Measurements from ENCODE around the gene TEX14.

TEX14 gene

GRCh38 chr17:58706351-58707140 is 14.7 kb upstream of the TEX14 start:
- Histone ChIP-seq H3K36me3 (ENCODE audit: control insufficient read depth, insufficient read depth, low read length) (peaks cover 6% of the 10 kb centered on the region), H3K4me3 (ENCODE audit: insufficient read depth, low read depth, low read length, poor library complexity, severe bottlenecking) (no peak overlapping the region), H3K27ac (ENCODE audit: insufficient read depth, low read length, poor library complexity, severe bottlenecking) (no peak overlapping the region), H3K27me3 (replicated peaks; ENCODE audit: control insufficient read depth, insufficient read depth, low read length, poor library complexity, severe bottlenecking) (no peaks in the 10 kb centered on the region), H3K4me1 (ENCODE audit: control insufficient read depth, insufficient read depth, low read length, poor library complexity, severe bottlenecking) (no peaks in the 10 kb centered on the region), H3K9me3 (ENCODE audit: control insufficient read depth, low read length) (no peaks in the 10 kb centered on the region)
- no peak for DNase-seq

GRCh38 chr17:58703916-58704286 is 12.1 kb upstream of the TEX14 start:
- no peak overlapping the region for H3K27ac ChIP-seq (ENCODE audit: insufficient read depth, low read length, poor library complexity, severe bottlenecking)

GRCh38 chr17:58703137-58703915 is 11.5 kb upstream of the TEX14 start:
- H3K36me3 ChIP-seq (ENCODE audit: control insufficient read depth, insufficient read depth, low read length), result peaks cover 4% of the 10 kb centered on the region
- H3K27me3 ChIP-seq (replicated peaks; ENCODE audit: control insufficient read depth, insufficient read depth, low read length, poor library complexity, severe bottlenecking), result no peaks in the 10 kb centered on the region
- H3K4me3 ChIP-seq (ENCODE audit: insufficient read depth, low read depth, low read length, poor library complexity, severe bottlenecking), result no peak overlapping the region
- H3K4me1 ChIP-seq (ENCODE audit: control insufficient read depth, insufficient read depth, low read length, poor library complexity, severe bottlenecking), result no peaks in the 10 kb centered on the region
- no peak for DNase-seq
- no peaks in the 10 kb centered on the region for H3K9me3 ChIP-seq (ENCODE audit: control insufficient read depth, low read length)
- no peak overlapping the region for H3K27ac ChIP-seq (ENCODE audit: insufficient read depth, low read length, poor library complexity, severe bottlenecking)

More at GRCh38 chr17:58703916-58704286, 12.1 kb upstream of the TEX14 start:
- Histone ChIP-seq H3K27me3 (replicated peaks; ENCODE audit: control insufficient read depth, insufficient read depth, low read length, poor library complexity, severe bottlenecking) (no peaks in the 10 kb centered on the region), H3K9me3 (ENCODE audit: control insufficient read depth, low read length) (no peaks in the 10 kb centered on the region), H3K4me3 (ENCODE audit: insufficient read depth, low read depth, low read length, poor library complexity, severe bottlenecking) (no peak overlapping the region), H3K36me3 (ENCODE audit: control insufficient read depth, insufficient read depth, low read length) (peaks cover 4% of the 10 kb centered on the region), H3K4me1 (ENCODE audit: control insufficient read depth, insufficient read depth, low read length, poor library complexity, severe bottlenecking) (no peaks in the 10 kb centered on the region)
- no peak for DNase-seq

DNA sequence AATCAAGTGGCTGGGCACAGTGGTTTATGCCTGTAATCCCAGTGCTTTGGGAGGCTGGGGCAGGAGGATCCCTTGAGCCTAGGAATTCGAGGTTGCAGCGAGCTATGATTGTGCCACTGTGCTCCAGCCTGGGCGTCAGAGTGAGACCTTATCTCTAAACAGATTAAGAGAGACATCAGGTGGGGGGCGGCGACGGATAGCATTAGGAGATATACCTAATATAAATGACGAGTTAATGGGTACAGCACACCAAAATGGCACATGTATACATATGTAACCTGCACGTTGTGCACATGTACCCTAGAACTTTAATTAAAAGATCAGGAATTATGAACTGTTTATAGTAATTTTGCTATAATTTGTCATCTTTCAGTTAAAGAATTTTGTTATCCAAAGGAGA is 10.9 kb upstream of the TEX14 start:
- H3K27me3 ChIP-seq (replicated peaks; ENCODE audit: control insufficient read depth, insufficient read depth, low read length, poor library complexity, severe bottlenecking), result no peaks in the 10 kb centered on the region
- H3K4me3 ChIP-seq (ENCODE audit: insufficient read depth, low read depth, low read length, poor library complexity, severe bottlenecking), result no peak overlapping the region
- no peak overlapping the region for H3K27ac ChIP-seq (ENCODE audit: insufficient read depth, low read length, poor library complexity, severe bottlenecking)
- no peaks in the 10 kb centered on the region for H3K4me1 ChIP-seq (ENCODE audit: control insufficient read depth, insufficient read depth, low read length, poor library complexity, severe bottlenecking)
- no peaks in the 10 kb centered on the region for H3K9me3 ChIP-seq (ENCODE audit: control insufficient read depth, low read length)
- peaks cover 4% of the 10 kb centered on the region for H3K36me3 ChIP-seq (ENCODE audit: control insufficient read depth, insufficient read depth, low read length)
- DNase-seq, result no peak

GRCh38 chr17:58702045-58702476 is 10.2 kb upstream of the TEX14 start:
- no peaks in the 10 kb centered on the region for H3K27me3 ChIP-seq (replicated peaks; ENCODE audit: control insufficient read depth, insufficient read depth, low read length, poor library complexity, severe bottlenecking)
- no peak overlapping the region for H3K27ac ChIP-seq (ENCODE audit: insufficient read depth, low read length, poor library complexity, severe bottlenecking)
- peaks cover 4% of the 10 kb centered on the region for H3K36me3 ChIP-seq (ENCODE audit: control insufficient read depth, insufficient read depth, low read length)
- no peaks in the 10 kb centered on the region for H3K4me1 ChIP-seq (ENCODE audit: control insufficient read depth, insufficient read depth, low read length, poor library complexity, severe bottlenecking)
- no peak overlapping the region for H3K4me3 ChIP-seq (ENCODE audit: insufficient read depth, low read depth, low read length, poor library complexity, severe bottlenecking)
- no peaks in the 10 kb centered on the region for H3K9me3 ChIP-seq (ENCODE audit: control insufficient read depth, low read length)
- DNase-seq, result no peak

GRCh38 chr17:58699771-58700170 is 7.9 kb upstream of the TEX14 start:
- H3K9me3 ChIP-seq (ENCODE audit: control insufficient read depth, low read length), result no peaks in the 10 kb centered on the region
- H3K4me1 ChIP-seq (ENCODE audit: control insufficient read depth, insufficient read depth, low read length, poor library complexity, severe bottlenecking), result no peaks in the 10 kb centered on the region
- no peak overlapping the region for H3K27ac ChIP-seq (ENCODE audit: insufficient read depth, low read length, poor library complexity, severe bottlenecking)
- H3K27me3 ChIP-seq (replicated peaks; ENCODE audit: control insufficient read depth, insufficient read depth, low read length, poor library complexity, severe bottlenecking), result no peaks in the 10 kb centered on the region
- H3K36me3 ChIP-seq (ENCODE audit: control insufficient read depth, insufficient read depth, low read length), result peaks cover 4% of the 10 kb centered on the region
- DNase-seq, result no peak
- no peak overlapping the region for H3K4me3 ChIP-seq (ENCODE audit: insufficient read depth, low read depth, low read length, poor library complexity, severe bottlenecking)

DNA sequence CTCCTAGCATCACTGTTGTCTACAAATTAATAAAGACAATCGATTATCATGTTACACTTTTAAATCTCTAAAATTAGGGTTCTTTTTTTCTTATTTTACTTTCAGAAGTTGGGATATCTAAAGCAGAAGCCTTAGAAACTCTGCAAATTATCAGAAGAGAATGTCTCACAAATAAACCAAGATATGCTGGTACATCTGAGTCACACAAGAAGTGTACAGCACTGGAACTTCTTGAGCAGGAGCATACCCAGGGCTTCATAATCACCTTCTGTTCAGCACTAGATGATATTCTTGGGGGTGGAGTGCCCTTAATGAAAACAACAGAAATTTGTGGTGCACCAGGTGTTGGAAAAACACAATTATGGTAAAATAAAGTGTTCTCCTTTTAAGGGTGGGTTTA is 3.0 kb upstream of the TEX14 start:
- peaks cover 10% of the 10 kb centered on the region for H3K4me1 ChIP-seq (ENCODE audit: control insufficient read depth, insufficient read depth, low read length, poor library complexity, severe bottlenecking)
- H3K27ac ChIP-seq (ENCODE audit: insufficient read depth, low read length, poor library complexity, severe bottlenecking), result no peak overlapping the region
- H3K27me3 ChIP-seq (replicated peaks; ENCODE audit: control insufficient read depth, insufficient read depth, low read length, poor library complexity, severe bottlenecking), result no peaks in the 10 kb centered on the region
- H3K36me3 ChIP-seq (ENCODE audit: control insufficient read depth, insufficient read depth, low read length), result no peaks in the 10 kb centered on the region
- H3K4me3 ChIP-seq (ENCODE audit: insufficient read depth, low read depth, low read length, poor library complexity, severe bottlenecking), result no peak overlapping the region
- no peak for DNase-seq
- H3K9me3 ChIP-seq (ENCODE audit: control insufficient read depth, low read length), result no peaks in the 10 kb centered on the region

- Histone ChIP-seq H3K27ac (ENCODE audit: insufficient read depth, low read length, poor library complexity, severe bottlenecking) (no peak overlapping the region), H3K4me1 (ENCODE audit: control insufficient read depth, insufficient read depth, low read length, poor library complexity, severe bottlenecking) (peaks cover 10% of the 10 kb centered on the region), H3K4me3 (ENCODE audit: insufficient read depth, low read depth, low read length, poor library complexity, severe bottlenecking) (no peak overlapping the region), H3K27me3 (replicated peaks; ENCODE audit: control insufficient read depth, insufficient read depth, low read length, poor library complexity, severe bottlenecking) (no peaks in the 10 kb centered on the region), H3K36me3 (ENCODE audit: control insufficient read depth, insufficient read depth, low read length) (no peaks in the 10 kb centered on the region), H3K9me3 (ENCODE audit: control insufficient read depth, low read length) (no peaks in the 10 kb centered on the region)
- DNase-seq, result no peak
Observed at GRCh38 chr17:58694302-58694701, 2.5 kb upstream of the TEX14 start.

DNA sequence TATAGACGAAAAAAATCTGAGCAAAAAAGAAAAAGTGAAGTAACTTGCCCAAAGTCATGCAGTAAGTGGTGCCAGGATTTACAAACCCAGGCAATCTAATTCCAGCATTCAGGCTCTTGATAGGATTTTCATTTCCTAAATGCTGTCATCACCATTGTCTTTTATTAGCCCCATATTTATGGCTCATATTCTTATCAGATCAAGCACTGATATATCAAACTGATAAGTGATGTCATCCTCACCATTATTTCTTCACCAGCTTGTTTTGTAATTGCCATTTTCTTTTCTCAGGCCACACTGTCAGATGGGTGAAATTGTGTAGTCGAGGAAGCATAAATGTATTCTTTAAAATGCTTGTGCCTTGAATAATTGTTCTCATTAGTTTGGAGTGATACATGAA is 1.9 kb upstream of the TEX14 start:
- H3K9me3 ChIP-seq (ENCODE audit: control insufficient read depth, low read length), result no peaks in the 10 kb centered on the region
- no peaks in the 10 kb centered on the region for H3K27me3 ChIP-seq (replicated peaks; ENCODE audit: control insufficient read depth, insufficient read depth, low read length, poor library complexity, severe bottlenecking)
- no peak overlapping the region for H3K4me3 ChIP-seq (ENCODE audit: insufficient read depth, low read depth, low read length, poor library complexity, severe bottlenecking)
- peaks cover 10% of the 10 kb centered on the region for H3K4me1 ChIP-seq (ENCODE audit: control insufficient read depth, insufficient read depth, low read length, poor library complexity, severe bottlenecking)
- no peak for DNase-seq
- no peaks in the 10 kb centered on the region for H3K36me3 ChIP-seq (ENCODE audit: control insufficient read depth, insufficient read depth, low read length)
- no peak overlapping the region for H3K27ac ChIP-seq (ENCODE audit: insufficient read depth, low read length, poor library complexity, severe bottlenecking)

GRCh38 chr17:58693208-58693607 is 1.4 kb upstream of the TEX14 start:
- Histone ChIP-seq H3K4me1 (ENCODE audit: control insufficient read depth, insufficient read depth, low read length, poor library complexity, severe bottlenecking) (peaks cover 10% of the 10 kb centered on the region), H3K9me3 (ENCODE audit: control insufficient read depth, low read length) (no peaks in the 10 kb centered on the region), H3K4me3 (ENCODE audit: insufficient read depth, low read depth, low read length, poor library complexity, severe bottlenecking) (peak overlapping the region; percentile 59), H3K27ac (ENCODE audit: insufficient read depth, low read length, poor library complexity, severe bottlenecking) (no peak overlapping the region), H3K27me3 (replicated peaks; ENCODE audit: control insufficient read depth, insufficient read depth, low read length, poor library complexity, severe bottlenecking) (no peaks in the 10 kb centered on the region), H3K36me3 (ENCODE audit: control insufficient read depth, insufficient read depth, low read length) (no peaks in the 10 kb centered on the region)
- no peak for DNase-seq
